SK-N-SH (cell line): ENCODE measurements around the gene KCNK17. TPM values are rescaled to one million over a fixed set of nuclear protein-coding genes. Genes with fewer than 3 reads are reported as not detected.

Source experiments
- CTCF ChIA-PET: fragments of 300-600, 350-600 bp; formaldehyde crosslinking; extraction: SDS; loops from one replicate; lab custom pipeline; 2021; lab: Yijun Ruan, JAX
- POLR2A ChIA-PET: fragments of 350-600 bp; sonication (Branson Sonifier 250); formaldehyde crosslinking; extraction: SDS; loops from one replicate; lab custom pipeline; 2020; ENCODE audit warnings: antibody characterized with exemption, inconsistent platforms; lab: Yijun Ruan, JAX
- DNase-seq: peaks from one replicate; pipeline ENCODE4 v3.0.0; 2012
- H2AFZ ChIP-seq: fragments of 200-600 bp; sonication (generic); 2 replicates; pipeline ENCODE4 v1.8.1; 2016; ENCODE audit warnings: antibody characterized with exemption, mild to moderate bottlenecking, low read depth
- H3F3A ChIP-seq: fragments of 200-600 bp; sonication (generic); replicated peaks from 2 replicates; pipeline ENCODE3; 2016; ENCODE audit warnings: antibody characterized with exemption, mild to moderate bottlenecking; ENCODE audit not compliant: insufficient read depth
- H3K27ac ChIP-seq, 2 experiments: fragments of 200-500 bp in 1 of 2; fragments of 200-600 bp in 1 of 2; sonication (Bioruptor generic) in 1 of 2; sonication (generic), shearing (Covaris generic) in 1 of 2; 2 replicates each; pipeline versions ENCODE4 v1.5.1 to v1.6.1; 2014 to 2016; ENCODE audit warnings: low read depth in 2 of 2, inconsistent platforms in 1 of 2, low read length in 1 of 2, mild to moderate bottlenecking in 1 of 2, mixed read lengths in 1 of 2
- H3K27me3 ChIP-seq: fragments of 200-600 bp; sonication (generic), shearing (Covaris generic); 2 replicates; pipeline ENCODE4 v1.6.1; 2016; ENCODE audit warnings: mixed run types; ENCODE audit not compliant: insufficient read depth
- H3K36me3 ChIP-seq, 2 experiments: fragments of 200-500 bp in 1 of 2; fragments of 200-600 bp in 1 of 2; sonication (Bioruptor generic) in 1 of 2; sonication (generic) in 1 of 2; replicated peaks in 1 of 2; 2 replicates each; pipeline versions ENCODE3 to v1.5.1; 2014 to 2016; ENCODE audit warnings: low read length in 1 of 2, mild to moderate bottlenecking in 1 of 2; ENCODE audit not compliant: insufficient read depth in 2 of 2, control insufficient read depth in 1 of 2
- H3K4me1 ChIP-seq, 2 experiments: fragments of 200-500 bp in 1 of 2; fragments of 200-600 bp in 1 of 2; sonication (Bioruptor generic) in 1 of 2; sonication (generic), shearing (Covaris generic) in 1 of 2; 2 replicates each; pipeline versions ENCODE4 v1.5.1 to v1.6.1; 2014 to 2016; ENCODE audit warnings: low read depth in 1 of 2, low read length in 1 of 2, mixed run types in 1 of 2; ENCODE audit not compliant: insufficient read depth in 2 of 2, control insufficient read depth in 1 of 2
- H3K4me2 ChIP-seq: fragments of 200-600 bp; sonication (generic), shearing (Covaris generic); 2 replicates; pipeline ENCODE4 v1.6.1; 2017; ENCODE audit warnings: mixed run types
- H3K4me3 ChIP-seq, 2 experiments: fragments of 200-500 bp in 1 of 2; fragments of 200-600 bp in 1 of 2; sonication (Bioruptor generic) in 1 of 2; sonication (generic), shearing (Covaris generic) in 1 of 2; 2 replicates each; pipeline versions ENCODE4 v1.5.1 to v1.8.1; 2014 to 2016; ENCODE audit warnings: low read depth in 2 of 2, inconsistent platforms in 1 of 2, low read length in 1 of 2, mild to moderate bottlenecking in 1 of 2, mixed read lengths in 1 of 2, moderate library complexity in 1 of 2
- H3K79me2 ChIP-seq: fragments of 200-600 bp; sonication (generic); 2 replicates; pipeline ENCODE4 v1.8.1; 2017; ENCODE audit warnings: mild to moderate bottlenecking; ENCODE audit not compliant: insufficient read depth
- H3K9ac ChIP-seq: fragments of 200-600 bp; sonication (generic); 2 replicates; pipeline ENCODE4 v1.6.1; 2017; ENCODE audit warnings: mixed run types
- H3K9me2 ChIP-seq: fragments of 200-600 bp; sonication (generic); 2 replicates; pipeline ENCODE4 v1.6.1; 2017; ENCODE audit warnings: mixed run types
- H3K9me3 ChIP-seq: fragments of 200-600 bp; sonication (generic); 2 replicates; pipeline ENCODE4 v1.6.1; 2017; ENCODE audit warnings: mixed run types, mild to moderate bottlenecking, moderate library complexity
- H4K20me1 ChIP-seq: fragments of 200-600 bp; sonication (generic); 2 replicates; pipeline ENCODE4 v1.6.1; 2017; ENCODE audit warnings: mild to moderate bottlenecking, mixed run types; ENCODE audit not compliant: insufficient read depth
- CHD2 ChIP-seq: fragments of 150-350 bp; IDR thresholded peaks from 2 replicates; pipeline ENCODE4 v1.6.1; 2018; ENCODE audit warnings: low read length; ENCODE audit not compliant: partially characterized antibody
- ELF1 ChIP-seq: IDR thresholded peaks from 2 replicates; pipeline ENCODE4 v1.4.0; 2012
- EZH2phosphoT487 ChIP-seq: fragments of 200-600 bp; sonication (generic); IDR thresholded peaks from 2 replicates; pipeline ENCODE4 v1.6.1; 2017; ENCODE audit warnings: low read depth, mixed run types, mild to moderate bottlenecking, antibody characterized with exemption, moderate library complexity, borderline replicate concordance
- FOSL2 ChIP-seq: IDR thresholded peaks from 2 replicates; pipeline ENCODE4 v1.4.0; 2012; ENCODE audit warnings: low read depth, mild to moderate bottlenecking, moderate library complexity, borderline replicate concordance
- FOXJ3 ChIP-seq: sonication (generic); formaldehyde crosslinking; IDR thresholded peaks from 2 replicates; pipeline ENCODE4 v1.5.1; 2020; ENCODE audit warnings: mild to moderate bottlenecking, missing genetic modification reagents
- FOXM1 ChIP-seq: IDR thresholded peaks from 2 replicates; pipeline ENCODE4 v1.4.0; 2012; ENCODE audit warnings: low read depth, mild to moderate bottlenecking
- GABPA ChIP-seq: IDR thresholded peaks from 2 replicates; pipeline ENCODE4 v1.4.0; 2012; ENCODE audit warnings: low read depth, mild to moderate bottlenecking
- JUND ChIP-seq: IDR thresholded peaks from 2 replicates; pipeline ENCODE4 v1.4.0; 2012
- MEF2A ChIP-seq: IDR thresholded peaks from 2 replicates; pipeline ENCODE4 v1.4.0; 2012; ENCODE audit warnings: low read depth, borderline replicate concordance
- NFIC ChIP-seq: IDR thresholded peaks from 2 replicates; pipeline ENCODE4 v1.4.0; 2012; ENCODE audit warnings: borderline replicate concordance
- NRF1 ChIP-seq: IDR thresholded peaks from 2 replicates; pipeline ENCODE4 v1.6.1; 2012; ENCODE audit warnings: low read depth, mild to moderate bottlenecking, low read length
- RCOR1 ChIP-seq: fragments of 150-350 bp; IDR thresholded peaks from 2 replicates; pipeline ENCODE4 v1.6.1; 2017; ENCODE audit warnings: antibody characterized with exemption, low read length
- SMC3 ChIP-seq: IDR thresholded peaks from 2 replicates; pipeline ENCODE4 v1.6.1; 2012; ENCODE audit warnings: low read depth, low read length, improper control_type of control experiment
- TCF12 ChIP-seq: IDR thresholded peaks from 2 replicates; pipeline ENCODE4 v1.4.0; 2012
- YY1 ChIP-seq: IDR thresholded peaks from 2 replicates; pipeline ENCODE4 v1.4.0; 2012; ENCODE audit warnings: low read depth, mild to moderate bottlenecking
- WGBS: methylation state at CpG from one replicate; pipeline ENCODE4 v1.1.6; 2017; ENCODE audit warnings: low lambda C conversion rate; 5-methylcytosine and 5-hydroxymethylcytosine counted together
- polyA plus RNA-seq, 3 experiments: library from polyadenylated mRNA; depleted of rRNA; stranded (reverse); fragments of >200 nt; gene quantifications; 2 replicates each; pipeline ENCODE4 v1.2.3, GENCODE V29; 2012
- TF ChIP-seq, protein P1 (sequence below): fragments of 150-350 bp; IDR thresholded peaks from 2 replicates; pipeline ENCODE4 v1.6.1; 2016; ENCODE audit warnings: mild to moderate bottlenecking, low read depth, low read length
- TF ChIP-seq, protein P2 (sequence below): IDR thresholded peaks from 2 replicates; pipeline ENCODE4 v1.4.0; 2012; ENCODE audit warnings: low read depth, borderline replicate concordance
- TF ChIP-seq, protein P3 (sequence below): IDR thresholded peaks from 2 replicates; pipeline ENCODE4 v1.4.0; 2012; ENCODE audit warnings: low read depth
- TF ChIP-seq, protein P4 (sequence below): IDR thresholded peaks from 2 replicates; pipeline ENCODE4 v1.4.0; 2012; ENCODE audit warnings: low read depth, borderline replicate concordance
- TF ChIP-seq, protein P5 (sequence below): fragments of 150-350 bp; IDR thresholded peaks from 2 replicates; pipeline ENCODE4 v1.6.1; 2017; ENCODE audit warnings: antibody characterized with exemption, low read length, low read depth, borderline replicate concordance
- TF ChIP-seq, protein P6 (sequence below): IDR thresholded peaks from 2 replicates; pipeline ENCODE4 v1.6.1; 2012; ENCODE audit warnings: mild to moderate bottlenecking, low read depth, low read length, moderate library complexity

The KCNK17 gene
- polyA plus RNA-seq, 1 of the 3 experiments (the other 2 are of a cell fraction) = not detected

DNA sequence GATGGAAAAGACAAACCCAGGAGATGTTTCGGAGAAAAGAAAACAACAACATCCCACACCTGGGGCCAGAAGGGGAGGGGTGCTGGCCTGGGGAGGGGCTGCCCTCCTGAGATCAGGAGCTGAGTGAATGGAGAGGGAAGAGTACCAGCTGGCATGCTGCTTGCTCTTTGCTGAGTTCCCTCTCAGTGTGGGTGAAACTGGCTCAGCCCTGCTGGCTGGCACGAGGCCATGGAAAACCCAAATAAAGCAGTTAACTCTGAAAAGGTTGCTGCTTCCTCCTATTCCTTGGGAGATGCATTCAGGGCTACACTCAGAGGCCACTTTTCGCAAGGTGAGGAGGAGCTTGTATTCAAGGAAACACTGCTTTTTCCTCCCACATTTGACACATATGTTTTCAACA is 16.3 kb upstream of the KCNK17 start:
- Histone ChIP-seq H3K4me3 (no peak overlapping the region), H2AFZ (no peak overlapping the region), H3K9me2 (no peaks in the 10 kb centered on the region), H3K9ac (no peak overlapping the region), H4K20me1 (no peaks in the 10 kb centered on the region), H3K9me3 (no peaks in the 10 kb centered on the region), H3K27ac (no peak overlapping the region), H3K4me2 (no peak overlapping the region), H3K27me3 (no peaks in the 10 kb centered on the region), H3K36me3 (no peaks in the 10 kb centered on the region), H3F3A (no peaks in the 10 kb centered on the region), H3K4me1 (peaks cover 0 to 25% of the 10 kb centered on the region in 2 experiments; a peak in 2 of 4 replicates), H3K79me2 (no peaks in the 10 kb centered on the region)
- POLR2A ChIA-PET = no interaction called here
- 57% methylated on average over 3 of the region's 3 CpGs for WGBS
- no peak for DNase-seq
- TF ChIP-seq, protein P1, sequence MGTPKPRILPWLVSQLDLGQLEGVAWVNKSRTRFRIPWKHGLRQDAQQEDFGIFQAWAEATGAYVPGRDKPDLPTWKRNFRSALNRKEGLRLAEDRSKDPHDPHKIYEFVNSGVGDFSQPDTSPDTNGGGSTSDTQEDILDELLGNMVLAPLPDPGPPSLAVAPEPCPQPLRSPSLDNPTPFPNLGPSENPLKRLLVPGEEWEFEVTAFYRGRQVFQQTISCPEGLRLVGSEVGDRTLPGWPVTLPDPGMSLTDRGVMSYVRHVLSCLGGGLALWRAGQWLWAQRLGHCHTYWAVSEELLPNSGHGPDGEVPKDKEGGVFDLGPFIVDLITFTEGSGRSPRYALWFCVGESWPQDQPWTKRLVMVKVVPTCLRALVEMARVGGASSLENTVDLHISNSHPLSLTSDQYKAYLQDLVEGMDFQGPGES = no peak
- no peak for TF ChIP-seq NRF1
- TF ChIP-seq MEF2A = no peak
- no peak for TF ChIP-seq SMC3
- no peak for TF ChIP-seq RCOR1
- TF ChIP-seq, protein P2, sequence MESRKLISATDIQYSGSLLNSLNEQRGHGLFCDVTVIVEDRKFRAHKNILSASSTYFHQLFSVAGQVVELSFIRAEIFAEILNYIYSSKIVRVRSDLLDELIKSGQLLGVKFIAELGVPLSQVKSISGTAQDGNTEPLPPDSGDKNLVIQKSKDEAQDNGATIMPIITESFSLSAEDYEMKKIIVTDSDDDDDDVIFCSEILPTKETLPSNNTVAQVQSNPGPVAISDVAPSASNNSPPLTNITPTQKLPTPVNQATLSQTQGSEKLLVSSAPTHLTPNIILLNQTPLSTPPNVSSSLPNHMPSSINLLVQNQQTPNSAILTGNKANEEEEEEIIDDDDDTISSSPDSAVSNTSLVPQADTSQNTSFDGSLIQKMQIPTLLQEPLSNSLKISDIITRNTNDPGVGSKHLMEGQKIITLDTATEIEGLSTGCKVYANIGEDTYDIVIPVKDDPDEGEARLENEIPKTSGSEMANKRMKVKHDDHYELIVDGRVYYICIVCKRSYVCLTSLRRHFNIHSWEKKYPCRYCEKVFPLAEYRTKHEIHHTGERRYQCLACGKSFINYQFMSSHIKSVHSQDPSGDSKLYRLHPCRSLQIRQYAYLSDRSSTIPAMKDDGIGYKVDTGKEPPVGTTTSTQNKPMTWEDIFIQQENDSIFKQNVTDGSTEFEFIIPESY = no peak
- CTCF ChIA-PET = interaction anchor here (1.3 to 1.7 kb wide), 4 partner anchors 9 to 357 kb away, joined by 4 to 10 read pairs (median 6); no protein-coding TSS in a partner anchor

DNA sequence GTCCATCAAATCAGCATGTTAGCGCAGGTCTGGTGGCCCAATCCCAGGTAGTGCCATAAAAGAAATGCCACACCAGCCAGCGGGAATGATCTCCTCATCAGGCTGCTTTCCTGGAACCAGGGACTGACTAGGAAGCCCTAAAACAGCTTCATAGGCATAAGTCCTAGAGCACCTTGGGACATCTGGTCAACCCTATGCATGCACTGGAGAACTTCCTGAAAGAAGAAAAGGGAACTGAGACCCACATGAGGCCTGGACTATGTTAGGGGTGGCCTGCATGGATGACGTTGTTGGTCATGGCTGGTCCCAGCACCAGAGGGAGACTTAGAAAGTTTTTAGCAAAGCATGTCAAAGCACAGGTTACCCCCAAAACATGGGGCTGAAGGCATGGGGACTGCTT is 15.8 kb upstream of the KCNK17 start:
- Histone ChIP-seq H3K9me3 (no peaks in the 10 kb centered on the region), H3F3A (no peaks in the 10 kb centered on the region), H4K20me1 (no peaks in the 10 kb centered on the region), H3K27me3 (no peaks in the 10 kb centered on the region), H3K9me2 (no peaks in the 10 kb centered on the region), H3K4me1 (peaks cover 0 to 25% of the 10 kb centered on the region in 2 experiments; a peak in 2 of 4 replicates), H3K4me2 (no peak overlapping the region), H3K27ac (no peak overlapping the region), H3K36me3 (no peaks in the 10 kb centered on the region), H3K9ac (no peak overlapping the region), H2AFZ (no peak overlapping the region), H3K4me3 (no peak overlapping the region), H3K79me2 (no peaks in the 10 kb centered on the region)
- CTCF ChIA-PET = interaction anchor here (1.3 to 1.7 kb wide), 4 partner anchors 10 to 356 kb away, joined by 4 to 10 read pairs (median 6); no protein-coding TSS in a partner anchor
- DNase-seq = no peak
- POLR2A ChIA-PET = no interaction called here
- WGBS = 44% methylated on average over 3 of the region's 3 CpGs
- TF ChIP-seq CHD2 (no peak), TCF12 (no peak), FOXJ3 (CRISPR knock-in tag) (no peak), ELF1 (no peak), GABPA (no peak), FOSL2 (no peak), MEF2A (no peak), JUND (no peak), FOXM1 (no peak), EZH2phosphoT487 (no peak), YY1 (no peak), NFIC (no peak)
- TF ChIP-seq, protein P3, sequence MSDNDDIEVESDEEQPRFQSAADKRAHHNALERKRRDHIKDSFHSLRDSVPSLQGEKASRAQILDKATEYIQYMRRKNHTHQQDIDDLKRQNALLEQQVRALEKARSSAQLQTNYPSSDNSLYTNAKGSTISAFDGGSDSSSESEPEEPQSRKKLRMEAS = no peak
- TF ChIP-seq, protein P4, sequence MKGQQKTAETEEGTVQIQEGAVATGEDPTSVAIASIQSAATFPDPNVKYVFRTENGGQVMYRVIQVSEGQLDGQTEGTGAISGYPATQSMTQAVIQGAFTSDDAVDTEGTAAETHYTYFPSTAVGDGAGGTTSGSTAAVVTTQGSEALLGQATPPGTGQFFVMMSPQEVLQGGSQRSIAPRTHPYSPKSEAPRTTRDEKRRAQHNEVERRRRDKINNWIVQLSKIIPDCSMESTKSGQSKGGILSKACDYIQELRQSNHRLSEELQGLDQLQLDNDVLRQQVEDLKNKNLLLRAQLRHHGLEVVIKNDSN = no peak
- TF ChIP-seq, protein P5, sequence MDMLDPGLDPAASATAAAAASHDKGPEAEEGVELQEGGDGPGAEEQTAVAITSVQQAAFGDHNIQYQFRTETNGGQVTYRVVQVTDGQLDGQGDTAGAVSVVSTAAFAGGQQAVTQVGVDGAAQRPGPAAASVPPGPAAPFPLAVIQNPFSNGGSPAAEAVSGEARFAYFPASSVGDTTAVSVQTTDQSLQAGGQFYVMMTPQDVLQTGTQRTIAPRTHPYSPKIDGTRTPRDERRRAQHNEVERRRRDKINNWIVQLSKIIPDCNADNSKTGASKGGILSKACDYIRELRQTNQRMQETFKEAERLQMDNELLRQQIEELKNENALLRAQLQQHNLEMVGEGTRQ = no peak
- TF ChIP-seq, protein P6, sequence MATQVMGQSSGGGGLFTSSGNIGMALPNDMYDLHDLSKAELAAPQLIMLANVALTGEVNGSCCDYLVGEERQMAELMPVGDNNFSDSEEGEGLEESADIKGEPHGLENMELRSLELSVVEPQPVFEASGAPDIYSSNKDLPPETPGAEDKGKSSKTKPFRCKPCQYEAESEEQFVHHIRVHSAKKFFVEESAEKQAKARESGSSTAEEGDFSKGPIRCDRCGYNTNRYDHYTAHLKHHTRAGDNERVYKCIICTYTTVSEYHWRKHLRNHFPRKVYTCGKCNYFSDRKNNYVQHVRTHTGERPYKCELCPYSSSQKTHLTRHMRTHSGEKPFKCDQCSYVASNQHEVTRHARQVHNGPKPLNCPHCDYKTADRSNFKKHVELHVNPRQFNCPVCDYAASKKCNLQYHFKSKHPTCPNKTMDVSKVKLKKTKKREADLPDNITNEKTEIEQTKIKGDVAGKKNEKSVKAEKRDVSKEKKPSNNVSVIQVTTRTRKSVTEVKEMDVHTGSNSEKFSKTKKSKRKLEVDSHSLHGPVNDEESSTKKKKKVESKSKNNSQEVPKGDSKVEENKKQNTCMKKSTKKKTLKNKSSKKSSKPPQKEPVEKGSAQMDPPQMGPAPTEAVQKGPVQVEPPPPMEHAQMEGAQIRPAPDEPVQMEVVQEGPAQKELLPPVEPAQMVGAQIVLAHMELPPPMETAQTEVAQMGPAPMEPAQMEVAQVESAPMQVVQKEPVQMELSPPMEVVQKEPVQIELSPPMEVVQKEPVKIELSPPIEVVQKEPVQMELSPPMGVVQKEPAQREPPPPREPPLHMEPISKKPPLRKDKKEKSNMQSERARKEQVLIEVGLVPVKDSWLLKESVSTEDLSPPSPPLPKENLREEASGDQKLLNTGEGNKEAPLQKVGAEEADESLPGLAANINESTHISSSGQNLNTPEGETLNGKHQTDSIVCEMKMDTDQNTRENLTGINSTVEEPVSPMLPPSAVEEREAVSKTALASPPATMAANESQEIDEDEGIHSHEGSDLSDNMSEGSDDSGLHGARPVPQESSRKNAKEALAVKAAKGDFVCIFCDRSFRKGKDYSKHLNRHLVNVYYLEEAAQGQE = no peak
